ENCODE data around the gene MAGEC1. TPM values are rescaled to one million over a fixed set of nuclear protein-coding genes. Genes with fewer than 3 reads are reported as not detected.

The MAGEC1 gene
- not detected in 2 replicates for total RNA-seq

GRCh38 chrX:141903400-141904155 is at the start of gene MAGEC1:
MAGEC1 (plus strand) TSS chrX:141903894; CDS start chrX:141905073, 1,179 bp downstream.

Other genes with a start within 250 kb of the MAGEC1 start
- gene SPANXD, start 205.2 kb upstream of the MAGEC1 start, total RNA-seq: not detected in 2 replicates
- not detected in 2 replicates for gene MAGEC3, start 65.6 kb upstream of the MAGEC1 start, total RNA-seq

Measured in mammary microvascular endothelial cell (primary cell).